ENCODE results near the gene EIF3L.

DNA sequence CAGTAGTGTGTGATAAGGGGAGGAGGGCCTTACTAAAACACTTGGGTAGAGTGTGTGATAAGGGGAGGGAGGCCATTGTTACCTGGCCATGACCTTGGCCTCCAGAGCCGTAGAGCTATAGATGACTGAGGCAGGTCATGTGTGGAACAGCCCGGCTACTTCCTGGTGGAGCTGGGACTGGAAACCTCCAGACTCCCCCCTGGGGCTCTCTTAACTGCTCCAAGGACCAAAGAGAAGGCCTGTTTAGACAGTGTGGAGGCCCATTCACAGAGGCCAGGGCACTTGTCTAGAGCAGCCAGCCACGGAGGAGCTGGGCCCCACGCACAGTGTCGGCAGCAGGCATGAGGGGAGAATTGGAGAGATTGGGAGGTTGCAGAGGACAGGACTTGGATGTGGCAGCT is 44.4 kb downstream of the EIF3L start:
- TF ChIP-seq, protein P1, sequence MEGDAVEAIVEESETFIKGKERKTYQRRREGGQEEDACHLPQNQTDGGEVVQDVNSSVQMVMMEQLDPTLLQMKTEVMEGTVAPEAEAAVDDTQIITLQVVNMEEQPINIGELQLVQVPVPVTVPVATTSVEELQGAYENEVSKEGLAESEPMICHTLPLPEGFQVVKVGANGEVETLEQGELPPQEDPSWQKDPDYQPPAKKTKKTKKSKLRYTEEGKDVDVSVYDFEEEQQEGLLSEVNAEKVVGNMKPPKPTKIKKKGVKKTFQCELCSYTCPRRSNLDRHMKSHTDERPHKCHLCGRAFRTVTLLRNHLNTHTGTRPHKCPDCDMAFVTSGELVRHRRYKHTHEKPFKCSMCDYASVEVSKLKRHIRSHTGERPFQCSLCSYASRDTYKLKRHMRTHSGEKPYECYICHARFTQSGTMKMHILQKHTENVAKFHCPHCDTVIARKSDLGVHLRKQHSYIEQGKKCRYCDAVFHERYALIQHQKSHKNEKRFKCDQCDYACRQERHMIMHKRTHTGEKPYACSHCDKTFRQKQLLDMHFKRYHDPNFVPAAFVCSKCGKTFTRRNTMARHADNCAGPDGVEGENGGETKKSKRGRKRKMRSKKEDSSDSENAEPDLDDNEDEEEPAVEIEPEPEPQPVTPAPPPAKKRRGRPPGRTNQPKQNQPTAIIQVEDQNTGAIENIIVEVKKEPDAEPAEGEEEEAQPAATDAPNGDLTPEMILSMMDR (conservative IDR thresholded peaks at IDR 0.05) = no peak
- no peak for TF ChIP-seq EZH2 (IDR thresholded peaks at IDR 0.05; ENCODE audit: low read depth)

Measured in PC-9 (cell line).